HG03354 (cell line): ENCODE measurements around the gene PYGL.
A peak's percentile ranks its signal among the peaks of the same experiment; 100 is the strongest.

ENCODE experiments used
- ATAC-seq: cut with Tn5 transposase; IDR thresholded peaks from one replicate; pipeline ENCODE4 v1.9.1; 2021; ENCODE audit warnings: mild to moderate bottlenecking; ENCODE audit not compliant: unreplicated experiment, poor library complexity, severe bottlenecking

The PYGL gene

GRCh38 chr14:50883827-50884197 lies 60.5 kb downstream of the PYGL start:
- no peak for ATAC-seq

GRCh38 chr14:50882932-50883826 lies 61.1 kb downstream of the PYGL start:
- ATAC-seq: no peak

DNA sequence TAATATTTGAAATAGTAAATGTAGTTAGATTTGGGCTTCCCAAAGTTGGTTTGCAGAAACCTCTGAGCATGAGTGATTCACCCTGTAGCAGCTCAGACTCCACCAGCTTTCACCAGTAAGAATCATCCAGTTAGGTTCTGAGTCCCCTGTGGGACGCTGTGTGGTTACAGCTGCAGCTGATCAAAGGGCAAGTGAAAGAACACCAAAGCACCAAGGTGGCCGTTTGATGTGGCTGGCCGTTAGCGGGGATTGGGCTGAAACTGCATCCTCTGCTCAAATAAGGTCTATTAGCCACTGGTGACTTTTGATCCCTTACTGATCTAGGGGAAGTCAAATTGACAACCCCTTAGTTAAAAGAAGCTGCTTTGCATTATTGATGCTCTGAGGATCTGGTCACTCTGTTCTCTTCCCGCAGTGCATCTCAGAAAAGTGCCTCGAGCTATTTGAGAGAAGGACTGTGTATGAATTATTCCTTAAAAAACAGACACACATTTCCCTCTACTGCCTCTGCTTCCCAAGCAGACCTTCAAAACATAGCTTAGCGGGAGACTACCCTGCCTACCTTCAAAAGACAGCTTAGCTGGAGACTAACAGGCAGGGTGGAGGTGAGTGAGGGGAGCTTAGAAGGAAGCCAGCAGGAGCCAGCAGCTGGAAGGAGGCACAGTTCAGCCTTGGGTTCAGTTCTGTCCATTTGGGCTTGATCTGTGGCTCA lies 68.8 kb downstream of the PYGL start:
- ATAC-seq: peak; percentile 97

DNA sequence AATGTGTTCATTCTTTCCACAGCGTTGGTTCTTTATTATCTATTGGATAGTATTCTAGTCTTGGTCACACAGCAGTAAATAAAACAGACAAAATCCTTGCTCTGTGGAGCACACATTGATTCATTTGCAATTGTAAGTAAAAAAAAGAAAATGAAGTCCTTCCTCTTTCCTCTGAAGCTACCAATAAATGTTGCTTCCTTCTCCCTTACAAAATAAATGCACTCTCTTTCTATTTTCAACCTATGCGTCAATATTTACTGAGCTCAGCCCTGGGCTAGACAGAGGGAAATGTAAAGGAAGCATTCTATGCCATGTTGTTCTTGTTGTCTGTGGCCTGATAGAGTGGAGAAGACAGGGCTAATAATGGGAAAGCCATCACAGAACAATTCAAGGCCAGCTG lies 69.5 kb downstream of the PYGL start:
- ATAC-seq: peak; percentile 9

DNA sequence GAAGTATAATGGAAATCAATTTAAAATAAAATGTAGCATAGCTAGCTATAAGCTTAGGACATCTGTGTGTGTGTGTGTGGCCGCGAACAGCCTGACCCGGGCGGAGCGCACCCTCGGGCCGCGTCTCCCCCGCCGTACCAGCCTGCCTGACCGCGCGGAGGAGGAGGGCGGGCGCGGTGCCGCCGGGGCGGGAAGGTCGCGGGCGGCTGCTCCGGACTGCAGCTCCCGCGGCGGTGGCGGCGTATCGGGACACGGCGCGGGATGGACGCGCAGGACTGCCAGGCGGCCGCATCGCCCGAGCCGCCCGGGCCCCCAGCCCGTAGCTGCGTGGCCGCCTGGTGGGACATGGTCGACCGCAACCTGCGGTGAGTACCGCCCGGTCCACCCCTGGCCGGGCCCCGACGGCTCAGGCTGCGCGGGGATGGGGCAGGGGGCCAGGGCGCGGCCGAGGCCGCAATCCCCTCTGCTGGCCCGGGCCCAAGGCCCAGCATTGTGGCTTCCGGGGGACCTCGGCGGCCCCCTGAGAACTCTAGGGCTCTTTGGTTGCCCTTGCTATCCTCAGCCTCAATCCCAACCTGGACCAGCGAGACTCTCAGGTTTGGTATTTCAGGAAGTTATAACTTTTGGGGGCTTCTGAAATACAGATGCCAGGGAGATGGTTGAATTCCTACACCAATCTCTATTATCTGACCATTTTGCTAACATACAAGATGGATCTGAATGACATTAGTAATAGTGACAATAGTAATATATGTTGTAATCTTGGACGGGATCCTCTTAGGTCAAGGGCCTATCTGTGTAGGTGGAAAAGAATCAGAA lies 72.2 kb downstream of the PYGL start, which contains the start of gene ABHD12B:
Gene ABHD12B (plus strand): TSS at position 140 of the 819 bp plus-strand sequence. CDS start 122 bp downstream, at position 262.
- no peak for ATAC-seq

- ATAC-seq: no peak
Observed at GRCh38 chr14:50871228-50871627, 73.1 kb downstream of the PYGL start.

DNA sequence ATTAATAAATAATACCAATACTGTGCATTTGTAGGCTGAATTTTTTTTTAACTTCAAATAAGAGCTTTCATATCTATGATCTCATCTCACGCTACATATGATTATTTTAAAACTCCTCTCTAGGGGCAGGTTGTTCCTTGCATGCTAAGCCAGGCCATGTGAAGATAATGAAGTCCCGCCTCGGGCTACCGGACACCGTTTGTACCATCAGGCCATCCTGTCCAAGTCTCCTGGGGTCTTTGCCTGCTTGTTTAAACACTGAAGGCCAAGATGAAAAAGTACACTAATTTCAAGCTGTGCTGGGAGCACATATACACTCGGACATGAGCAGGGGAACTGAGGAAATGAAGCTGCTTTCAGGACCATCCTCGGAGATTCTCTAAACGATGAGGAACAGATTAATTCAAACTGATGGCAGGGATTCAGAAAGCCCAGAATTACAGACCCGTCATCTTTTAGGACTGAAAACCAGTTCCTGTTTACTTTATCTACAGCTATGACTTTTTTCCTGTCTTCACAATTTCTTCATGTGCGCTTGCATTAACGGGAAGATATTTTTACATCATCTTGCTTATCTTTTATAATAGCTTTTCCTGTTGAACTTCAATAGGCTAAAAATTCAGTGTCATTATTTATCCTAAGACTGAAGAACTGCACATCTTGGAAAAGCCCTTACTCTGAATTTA lies 78.7 kb downstream of the PYGL start:
- ATAC-seq: no peak

DNA sequence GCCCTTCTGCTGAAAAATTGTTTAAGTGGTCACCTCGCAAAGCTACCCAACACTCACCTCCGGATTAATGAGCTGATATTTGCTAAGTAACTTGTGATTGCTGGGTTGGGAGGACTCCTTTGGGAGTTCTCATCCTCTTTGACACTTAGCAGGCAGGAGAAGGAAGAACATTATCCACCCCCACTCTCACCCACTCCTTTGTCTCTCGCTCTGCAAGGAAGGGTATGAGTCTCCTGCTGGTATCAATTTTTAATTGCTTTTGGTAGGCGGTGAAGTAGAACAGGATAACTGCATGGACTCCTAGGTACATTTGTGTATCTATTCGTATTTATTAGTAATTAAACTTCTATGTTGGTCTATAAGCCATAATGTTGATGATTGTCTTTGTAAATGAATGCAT lies 79.3 kb downstream of the PYGL start:
- no peak for ATAC-seq

DNA sequence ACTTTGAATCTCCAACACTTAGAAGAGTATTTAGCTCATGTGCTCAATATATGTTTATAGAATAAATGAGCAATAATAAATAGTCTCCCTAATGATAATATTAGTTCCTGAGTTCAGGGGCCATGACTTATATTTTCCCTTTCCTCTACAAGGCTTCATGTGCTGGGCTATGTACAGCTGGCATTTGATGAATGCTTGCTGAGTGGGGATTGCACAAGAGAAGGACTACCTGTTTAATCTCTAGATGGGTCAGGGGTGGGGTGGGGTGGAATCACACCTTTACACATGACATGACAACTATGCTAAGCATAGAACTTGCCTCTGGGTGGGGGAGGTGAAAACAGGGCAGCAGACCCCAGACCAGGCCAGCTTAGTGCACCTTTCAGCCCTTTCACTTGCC lies 80.0 kb downstream of the PYGL start:
- no peak for ATAC-seq

DNA sequence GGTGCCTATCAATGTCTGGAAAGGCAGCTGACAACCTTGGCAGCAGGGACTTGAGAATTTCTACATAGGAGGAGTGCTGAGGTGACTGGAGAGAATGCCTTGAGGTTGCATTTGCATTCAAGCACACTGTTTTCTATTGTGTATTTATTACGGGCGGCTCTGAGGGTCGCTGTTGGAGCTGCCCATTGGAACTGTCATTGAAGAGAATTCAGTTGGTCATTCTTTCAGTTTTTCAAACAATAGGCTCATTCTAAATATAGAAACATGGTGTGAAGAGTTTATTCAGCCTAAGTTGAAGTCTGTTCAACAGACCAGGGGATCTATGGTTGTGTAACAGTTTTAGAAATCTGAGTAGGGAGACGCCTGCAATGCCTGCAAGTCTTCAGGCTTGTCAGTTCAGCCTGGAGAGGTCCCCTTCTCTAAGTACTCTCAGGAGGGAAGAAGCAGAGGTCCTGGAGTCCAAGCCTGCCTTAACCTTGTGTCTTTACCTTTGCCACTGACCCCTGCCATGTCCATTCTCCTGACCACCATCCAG lies 82.2 kb downstream of the PYGL start:
- no peak for ATAC-seq

DNA sequence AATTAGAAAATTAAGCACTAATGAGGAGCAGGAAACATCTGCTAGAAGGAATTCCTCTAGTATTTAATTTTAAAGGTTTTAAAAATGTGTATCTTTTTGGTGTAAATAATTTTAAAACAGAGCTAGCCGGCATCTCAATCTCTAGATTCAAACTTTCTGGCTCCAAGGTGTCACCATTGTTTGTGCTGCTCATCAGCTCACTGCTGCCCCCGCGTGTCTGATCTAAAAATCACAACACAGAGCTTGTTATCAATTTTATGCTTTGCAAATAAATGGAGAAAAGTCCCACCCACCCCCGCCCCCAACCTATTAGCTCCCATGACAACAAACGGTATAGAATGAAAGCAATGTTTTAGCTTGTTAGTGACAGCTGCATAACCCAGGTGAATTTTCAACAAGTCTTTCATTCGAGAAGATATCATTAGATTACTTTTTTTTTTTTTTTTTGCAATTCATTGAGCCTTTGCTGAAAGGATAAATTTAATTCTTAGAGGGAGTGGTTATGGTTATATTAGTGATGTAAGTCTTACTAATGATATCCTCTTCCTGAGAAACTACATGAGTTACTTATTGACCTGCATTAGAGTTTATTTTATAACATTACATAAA lies 83.7 kb downstream of the PYGL start:
- peak; percentile 70 for ATAC-seq

GRCh38 chr14:50859296-50859624 lies 85.0 kb downstream of the PYGL start:
- peak; percentile 11 for ATAC-seq

DNA sequence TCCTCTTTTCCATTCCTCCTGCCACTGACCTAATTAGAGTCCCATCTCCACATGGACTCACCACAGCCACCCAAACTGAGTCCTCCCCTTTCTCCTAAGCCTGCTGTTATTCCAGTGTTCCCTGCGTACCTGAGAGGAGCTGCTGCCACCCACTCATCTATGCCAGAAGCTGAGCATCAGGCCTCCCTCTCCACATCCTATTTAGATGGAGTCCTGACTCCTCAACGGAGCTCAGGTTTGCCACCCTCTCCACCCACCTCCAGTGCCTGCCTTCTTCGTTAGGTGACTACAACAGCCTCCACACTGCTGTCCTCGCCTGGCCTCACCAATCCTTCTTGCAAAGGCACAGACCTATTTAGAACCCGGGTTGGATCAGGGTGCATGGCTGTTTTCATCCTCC lies 87.6 kb downstream of the PYGL start:
- no peak for ATAC-seq

DNA sequence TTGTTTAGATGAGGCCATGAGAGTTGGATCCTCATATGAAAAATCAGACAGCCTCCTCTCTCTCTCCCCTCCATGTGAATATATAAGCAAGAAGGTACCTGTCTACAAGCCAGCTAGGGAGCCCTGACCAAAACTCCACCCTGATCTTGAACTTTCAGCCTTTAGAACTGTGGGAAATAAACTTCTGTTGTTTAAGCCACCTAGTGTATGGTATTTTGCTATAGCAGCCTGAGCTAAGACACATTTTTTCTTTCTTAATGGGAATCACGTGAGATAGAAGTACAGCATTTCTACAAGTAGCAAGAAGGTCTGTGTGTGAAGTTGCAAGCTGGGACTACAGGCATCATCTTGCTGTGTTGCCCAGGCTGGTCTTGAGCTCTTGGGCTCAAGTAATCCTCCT lies 88.7 kb downstream of the PYGL start:
- no peak for ATAC-seq
